HepG2 (cell line): ENCODE results near the gene GPT2. TPM values are rescaled to one million over a fixed set of nuclear protein-coding genes. Genes with fewer than 3 reads are reported as not detected.

ENCODE experiments used
- ATAC-seq: fragments of 200-7000 bp; cut with Tn5 transposase; 3 replicates; pipeline ENCODE4 v1.9.1; 2020; ENCODE audit warnings: mild to moderate bottlenecking, moderate library complexity
- BruUV-seq: library from RNA; stranded (reverse); fragments of 400-500 nt; replicated peaks from 2 replicates; lab custom pipeline; 2021; lab: Mats Ljungman, UMichigan
- CTCF ChIA-PET: fragments of 300-600 bp; formaldehyde crosslinking; extraction: SDS; loops from one replicate; lab custom pipeline; 2021; ENCODE audit warnings: low total read pairs, inconsistent platforms, low intra/inter-chr PET ratio; lab: Yijun Ruan, JAX
- POLR2A ChIA-PET: fragments of 350-600 bp; sonication (Branson Sonifier 250); formaldehyde crosslinking; loops from one replicate; lab custom pipeline; 2020; ENCODE audit warnings: antibody characterized with exemption, inconsistent platforms; lab: Yijun Ruan, JAX
- DNase-seq: peaks from one replicate; pipeline ENCODE4 v3.0.0-alpha.2; 2015; ENCODE audit warnings: low spot score
- FAIRE-seq: peaks from 3 replicates; lab custom pipeline; 2011; peaks lifted over from hg19 to GRCh38; lab: Jason Lieb, UNC
- H2AFZ ChIP-seq: one replicate; pipeline ENCODE4 v1.6.1; 2011; ENCODE audit warnings: low read length, inconsistent platforms
- H3K27ac ChIP-seq: fragments of 300-600 bp; 3 replicates; pipeline ENCODE4 v1.8.0; 2011; ENCODE audit warnings: mixed run types, mild to moderate bottlenecking, mixed read lengths, low read length, inconsistent platforms; ENCODE audit not compliant: insufficient read depth; ENCODE audit errors: extremely low read length
- H3K27me3 ChIP-seq, 2 experiments: fragments of 200-600 bp in 1 of 2; 2 replicates in 1 of 2; 3 replicates in 1 of 2; pipeline versions ENCODE4 v1.6.0 to v1.8.0; 2011; ENCODE audit warnings: low read length in 2 of 2, mild to moderate bottlenecking in 2 of 2, moderate library complexity in 2 of 2, inconsistent platforms in 1 of 2; ENCODE audit not compliant: insufficient read depth in 2 of 2, control insufficient read depth in 1 of 2
- H3K36me3 ChIP-seq, 2 experiments: fragments of 200-600 bp in 1 of 2; replicated peaks in 1 of 2; 2 replicates in 1 of 2; 3 replicates in 1 of 2; pipeline versions ENCODE4 v1.5.1 to v1.8.0; 2011; ENCODE audit warnings: low read length in 2 of 2, inconsistent platforms in 1 of 2; ENCODE audit not compliant: insufficient read depth in 2 of 2, control insufficient read depth in 1 of 2
- H3K4me1 ChIP-seq: 2 replicates; pipeline ENCODE4 v1.5.1; 2012; ENCODE audit warnings: low read length, inconsistent platforms; ENCODE audit not compliant: insufficient read depth
- H3K4me2 ChIP-seq: 2 replicates; pipeline ENCODE4 v1.6.0; 2011; ENCODE audit warnings: low read depth, low read length, inconsistent platforms
- H3K4me3 ChIP-seq, 3 experiments: fragments of 200-600 bp in 1 of 3; sonication (generic), shearing (Covaris generic) in 1 of 3; replicated peaks in 1 of 3; 2 replicates each; pipeline ENCODE4 v1.5.1; 2011 to 2016; ENCODE audit warnings: low read length in 3 of 3, inconsistent platforms in 2 of 3, low read depth in 2 of 3, mild to moderate bottlenecking in 2 of 3, control low read depth in 1 of 3, mixed read lengths in 1 of 3; ENCODE audit not compliant: insufficient read depth in 1 of 3
- H3K79me2 ChIP-seq: one replicate; pipeline ENCODE4 v1.6.1; 2011; ENCODE audit warnings: low read length, inconsistent platforms; ENCODE audit not compliant: insufficient read depth
- H3K9ac ChIP-seq: 2 replicates; pipeline ENCODE4 v1.6.0; 2011; ENCODE audit warnings: mild to moderate bottlenecking, low read depth, low read length, inconsistent platforms; ENCODE audit not compliant: insufficient read depth
- H3K9me3 ChIP-seq: 2 replicates; pipeline ENCODE4 v1.5.1; 2012; ENCODE audit warnings: mild to moderate bottlenecking, low read length
- H4K20me1 ChIP-seq: 2 replicates; pipeline ENCODE4 v1.6.0; 2011; ENCODE audit warnings: inconsistent platforms, mild to moderate bottlenecking, low read length, moderate library complexity; ENCODE audit not compliant: insufficient read depth
- HOXA5 ChIP-seq: sonication (generic); formaldehyde crosslinking; IDR thresholded peaks from 2 replicates; pipeline ENCODE4 v1.4.0; 2020; ENCODE audit warnings: missing genetic modification reagents
- PAF1 ChIP-seq: IDR thresholded peaks from 2 replicates; pipeline ENCODE4 v1.6.1; 2016; ENCODE audit warnings: missing genetic modification reagents, missing compliant biosample characterization
- POLR2A ChIP-seq, 2 experiments: IDR thresholded peaks; 2 replicates each; pipeline ENCODE4 v1.6.1; 2011; ENCODE audit warnings: low read depth in 2 of 2, low read length in 2 of 2, mild to moderate bottlenecking in 1 of 2, moderate library complexity in 1 of 2; ENCODE audit not compliant: insufficient read depth in 1 of 2
- POLR2G ChIP-seq: fragments of 200-400 bp; formaldehyde crosslinking; IDR thresholded peaks from 2 replicates; pipeline ENCODE4 v1.6.1; 2018; ENCODE audit warnings: mild to moderate bottlenecking, low read depth, low read length, moderate library complexity
- RBFOX2 ChIP-seq: fragments of 200-400 bp; formaldehyde crosslinking; IDR thresholded peaks from 2 replicates; pipeline ENCODE4 v1.6.1; 2017; ENCODE audit warnings: low read depth, mild to moderate bottlenecking, low read length
- RBM22 ChIP-seq: fragments of 200-400 bp; formaldehyde crosslinking; optimal IDR thresholded peaks from 2 replicates; pipeline ENCODE3; 2017; ENCODE audit warnings: mild to moderate bottlenecking, low read length, moderate library complexity
- RORA ChIP-seq: sonication (generic); formaldehyde crosslinking; IDR thresholded peaks from 2 replicates; pipeline ENCODE4 v1.5.0; 2020; ENCODE audit warnings: mild to moderate bottlenecking, missing genetic modification reagents, moderate library complexity
- YY1 ChIP-seq: IDR thresholded peaks from 2 replicates; pipeline ENCODE4 v1.6.1; 2011; ENCODE audit warnings: low read length, low read depth, moderate library complexity, mild to moderate bottlenecking; ENCODE audit not compliant: insufficient read depth, insufficient replicate concordance
- ZNF512 ChIP-seq: sonication (generic); formaldehyde crosslinking; IDR thresholded peaks from 2 replicates; pipeline ENCODE4 v1.4.0; 2020; ENCODE audit warnings: mild to moderate bottlenecking, missing genetic modification reagents
- WGBS: methylation state at CpG from one replicate; pipeline ENCODE4 v1.1.6; 2017; ENCODE audit warnings: low lambda C conversion rate; 5-methylcytosine and 5-hydroxymethylcytosine counted together
- in situ Hi-C: cut with HindIII; loops from 2 replicates; pipeline ENCODE4 v1.10.0; 2017; ENCODE audit warnings: low pct_unique_long_range_greater_than_20kb; ENCODE audit not compliant: extremely low pct_ligation_motif_present
- intact Hi-C: fragments of 100-400 bp; cut with micrococcal nuclease; formaldehyde crosslinking; loops from one replicate; pipeline ENCODE4 v1.10.0; 2022; ENCODE audit not compliant: unreplicated experiment
- polyA plus RNA-seq, 8 experiments: library from polyadenylated mRNA; depleted of rRNA in 3 of 8; stranded (reverse) in 7 of 8; unstranded in 1 of 8; fragments of >200 nt; fragmentation: Illumina TruSeq in 4 of 8; extraction: Trizol in 4 of 8; gene quantifications; 2 replicates each; pipeline versions ENCODE4 v1.2.1 to v1.2.3, GENCODE V29; 2011 to 2016; ENCODE audit warnings: low read depth in 4 of 8, missing spikeins in 1 of 8, mixed read lengths in 1 of 8; ENCODE audit not compliant: insufficient read depth in 1 of 8
- total RNA-seq, 5 experiments: library from RNA; depleted of rRNA; stranded (reverse); fragments of >200 nt; fragmentation: Illumina TruSeq; extraction: Trizol; gene quantifications; 2 replicates each; pipeline ENCODE4 v1.2.3, GENCODE V29; 2016; ENCODE audit warnings: low read depth in 1 of 5

The GPT2 gene
- total and polyA plus RNA-seq, 2 of the 13 experiments (the other 11 are each of a cell fraction or from before 2014, with no cell fraction given) = 138 to 267 TPM

- FAIRE-seq = no peak
- WGBS = 99% methylated on average over 3 of the region's 3 CpGs
- CTCF ChIA-PET = no interaction called here
- intact Hi-C loops = no loop called here
- Histone ChIP-seq H3K4me1 (peaks cover 31% of the 10 kb centered on the region), H3K4me3 (no peak overlapping the region), H3K4me2 (no peak overlapping the region), H3K27ac (no peak overlapping the region), H3K9me3 (no peaks in the 10 kb centered on the region), H3K36me3 (peaks cover 67 to 85% of the 10 kb centered on the region in 2 experiments), H4K20me1 (peaks cover 28% of the 10 kb centered on the region; the same call in 1 of the 2 replicates), H3K79me2 (peaks cover 6% of the 10 kb centered on the region), H2AFZ (no peak overlapping the region), H3K9ac (no peak overlapping the region), H3K27me3 (no peaks in the 10 kb centered on the region)
- BruUV-seq = no TSS peak
- POLR2A ChIA-PET = interaction anchor here (1.6 to 11.7 kb wide), 2 partner anchors 19 to 41 kb away, joined by 5 to 133 read pairs; partner anchors contain the start of gene GPT2
- TF ChIP-seq RORA (CRISPR knock-in tag) (no peak), PAF1 (peak; percentile 84), RBFOX2 (peak; percentile 64), POLR2G (0 out of 2 replicates have a peak, but pooled peaks have one; percentile 38), YY1 (no peak), ZNF512 (no peak), RBM22 (peak; percentile 90), POLR2A (IDR thresholded peaks at IDR 0.05; ENCODE audit: insufficient read depth in 1 of 2, low read depth in 2 of 2, low read length in 2 of 2) (peak in 1 of 2 experiments; percentile 18; a peak in 1 of 4 replicates), HOXA5 (CRISPR knock-in tag) (no peak)
- in situ Hi-C loops = no loop called here
- no peak for DNase-seq
- no peak for ATAC-seq
Observed at GRCh38 chr16:46904471-46904870, 20.3 kb downstream of the GPT2 start.
